HG03066 (cell line): Measurements from ENCODE around the gene GART.

Source experiments
- ATAC-seq: cut with Tn5 transposase; IDR thresholded peaks from one replicate; pipeline ENCODE4 v1.9.1; 2021; ENCODE audit warnings: low read depth; ENCODE audit not compliant: unreplicated experiment

GART gene

DNA sequence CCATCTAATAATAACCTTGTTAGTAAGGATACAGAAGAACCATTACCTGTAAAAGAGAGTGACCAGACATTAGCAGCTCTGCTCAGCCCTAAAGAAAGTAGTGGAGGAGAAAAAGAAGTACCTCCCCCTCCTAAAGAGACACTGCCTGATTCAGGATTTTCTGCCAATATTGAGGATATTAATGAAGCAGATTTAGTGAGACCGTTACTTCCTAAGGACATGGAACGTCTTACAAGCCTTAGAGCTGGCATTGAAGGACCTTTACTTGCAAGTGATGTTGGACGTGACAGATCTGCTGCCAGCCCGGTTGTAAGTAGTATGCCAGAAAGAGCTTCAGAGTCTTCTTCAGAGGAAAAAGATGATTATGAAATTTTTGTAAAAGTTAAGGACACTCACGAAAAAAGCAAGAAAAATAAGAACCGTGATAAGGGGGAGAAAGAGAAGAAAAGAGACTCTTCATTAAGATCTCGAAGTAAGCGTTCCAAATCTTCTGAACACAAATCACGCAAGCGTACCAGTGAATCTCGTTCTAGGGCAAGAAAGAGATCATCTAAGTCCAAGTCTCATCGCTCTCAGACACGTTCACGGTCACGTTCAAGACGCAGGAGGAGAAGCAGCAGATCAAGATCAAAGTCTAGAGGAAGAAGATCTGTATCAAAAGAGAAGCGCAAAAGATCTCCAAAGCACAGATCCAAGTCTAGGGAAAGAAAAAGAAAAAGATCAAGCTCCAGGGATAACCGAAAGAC lies 12.5 kb upstream of the GART start:
- no peak for ATAC-seq

DNA sequence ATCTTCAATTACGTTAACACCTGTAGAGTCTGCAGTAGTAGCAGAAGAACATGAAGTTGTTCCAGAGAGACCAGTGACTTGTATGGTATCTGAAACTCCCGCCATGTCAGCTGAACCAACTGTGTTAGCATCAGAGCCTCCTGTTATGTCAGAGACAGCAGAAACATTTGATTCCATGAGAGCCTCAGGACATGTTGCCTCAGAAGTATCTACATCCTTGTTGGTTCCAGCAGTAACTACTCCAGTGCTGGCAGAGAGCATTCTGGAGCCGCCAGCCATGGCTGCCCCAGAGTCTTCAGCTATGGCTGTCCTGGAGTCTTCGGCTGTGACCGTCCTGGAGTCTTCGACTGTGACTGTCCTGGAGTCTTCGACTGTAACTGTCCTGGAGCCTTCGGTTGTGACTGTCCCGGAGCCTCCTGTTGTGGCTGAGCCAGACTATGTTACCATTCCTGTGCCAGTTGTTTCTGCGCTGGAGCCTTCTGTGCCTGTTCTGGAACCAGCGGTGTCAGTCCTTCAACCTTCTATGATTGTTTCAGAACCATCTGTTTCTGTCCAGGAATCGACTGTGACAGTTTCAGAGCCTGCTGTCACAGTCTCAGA lies 11.2 kb upstream of the GART start:
- no peak for ATAC-seq

DNA sequence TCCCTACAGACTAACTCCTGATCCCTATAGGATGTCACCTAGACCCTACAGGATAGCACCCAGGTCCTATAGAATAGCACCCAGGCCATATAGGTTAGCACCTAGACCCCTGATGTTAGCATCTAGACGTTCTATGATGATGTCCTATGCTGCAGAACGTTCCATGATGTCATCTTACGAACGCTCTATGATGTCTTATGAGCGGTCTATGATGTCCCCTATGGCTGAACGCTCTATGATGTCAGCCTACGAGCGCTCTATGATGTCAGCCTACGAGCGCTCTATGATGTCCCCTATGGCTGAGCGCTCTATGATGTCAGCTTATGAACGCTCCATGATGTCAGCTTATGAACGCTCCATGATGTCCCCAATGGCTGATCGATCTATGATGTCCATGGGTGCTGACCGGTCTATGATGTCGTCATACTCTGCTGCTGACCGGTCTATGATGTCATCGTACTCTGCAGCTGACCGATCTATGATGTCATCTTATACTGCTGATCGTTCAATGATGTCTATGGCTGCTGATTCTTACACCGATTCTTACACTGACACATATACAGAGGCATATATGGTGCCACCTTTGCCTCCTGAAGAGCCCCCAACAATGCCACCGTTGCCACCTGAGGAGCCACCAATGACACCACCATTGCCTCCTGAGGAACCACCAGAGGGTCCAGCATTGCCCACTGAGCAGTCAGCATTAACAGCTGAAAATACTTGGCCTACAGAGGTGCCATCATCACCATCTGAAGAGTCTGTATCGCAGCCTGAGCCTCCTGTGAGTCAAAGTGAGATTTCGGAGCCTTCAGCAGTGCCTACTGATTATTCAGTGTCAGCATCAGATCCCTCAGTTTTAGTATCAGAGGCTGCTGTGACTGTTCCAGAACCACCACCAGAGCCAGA lies 10.4 kb upstream of the GART start:
- no peak for ATAC-seq

DNA sequence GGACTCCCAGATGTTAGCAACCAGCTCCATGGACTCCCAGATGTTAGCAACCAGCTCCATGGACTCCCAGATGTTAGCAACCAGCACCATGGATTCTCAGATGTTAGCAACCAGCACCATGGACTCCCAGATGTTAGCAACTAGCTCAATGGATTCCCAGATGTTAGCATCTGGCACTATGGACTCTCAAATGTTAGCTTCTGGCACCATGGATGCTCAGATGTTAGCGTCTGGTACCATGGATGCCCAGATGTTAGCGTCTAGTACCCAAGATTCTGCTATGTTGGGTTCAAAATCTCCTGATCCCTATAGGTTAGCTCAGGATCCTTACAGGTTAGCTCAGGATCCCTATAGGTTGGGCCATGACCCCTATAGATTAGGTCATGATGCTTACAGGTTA lies 9.7 kb upstream of the GART start:
- ATAC-seq: no peak

DNA sequence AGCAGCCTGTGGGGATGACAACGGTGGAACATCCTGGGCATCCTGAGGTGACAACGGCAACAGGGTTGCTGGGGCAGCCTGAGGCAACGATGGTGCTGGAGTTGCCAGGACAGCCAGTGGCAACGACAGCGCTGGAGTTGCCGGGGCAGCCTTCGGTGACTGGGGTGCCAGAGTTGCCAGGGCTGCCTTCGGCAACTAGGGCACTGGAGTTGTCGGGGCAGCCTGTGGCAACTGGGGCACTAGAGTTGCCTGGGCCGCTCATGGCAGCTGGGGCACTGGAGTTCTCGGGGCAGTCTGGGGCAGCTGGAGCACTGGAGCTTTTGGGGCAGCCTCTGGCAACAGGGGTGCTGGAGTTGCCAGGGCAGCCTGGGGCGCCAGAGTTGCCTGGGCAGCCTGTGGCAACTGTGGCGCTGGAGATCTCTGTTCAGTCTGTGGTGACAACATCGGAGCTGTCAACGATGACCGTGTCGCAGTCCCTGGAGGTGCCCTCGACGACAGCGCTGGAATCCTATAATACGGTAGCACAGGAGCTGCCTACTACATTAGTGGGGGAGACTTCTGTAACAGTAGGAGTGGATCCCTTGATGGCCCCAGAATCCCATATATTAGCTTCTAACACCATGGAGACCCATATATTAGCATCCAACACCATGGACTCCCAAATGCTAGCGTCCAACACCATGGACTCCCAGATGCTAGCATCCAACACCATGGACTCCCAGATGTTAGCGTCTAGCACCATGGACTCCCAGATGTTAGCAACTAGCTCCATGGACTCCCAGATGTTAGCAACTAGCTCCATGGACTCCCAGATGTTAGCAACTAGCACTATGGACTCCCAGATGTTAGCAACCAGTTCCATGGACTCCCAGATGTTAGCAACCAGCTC lies 9.1 kb upstream of the GART start:
- no peak for ATAC-seq

DNA sequence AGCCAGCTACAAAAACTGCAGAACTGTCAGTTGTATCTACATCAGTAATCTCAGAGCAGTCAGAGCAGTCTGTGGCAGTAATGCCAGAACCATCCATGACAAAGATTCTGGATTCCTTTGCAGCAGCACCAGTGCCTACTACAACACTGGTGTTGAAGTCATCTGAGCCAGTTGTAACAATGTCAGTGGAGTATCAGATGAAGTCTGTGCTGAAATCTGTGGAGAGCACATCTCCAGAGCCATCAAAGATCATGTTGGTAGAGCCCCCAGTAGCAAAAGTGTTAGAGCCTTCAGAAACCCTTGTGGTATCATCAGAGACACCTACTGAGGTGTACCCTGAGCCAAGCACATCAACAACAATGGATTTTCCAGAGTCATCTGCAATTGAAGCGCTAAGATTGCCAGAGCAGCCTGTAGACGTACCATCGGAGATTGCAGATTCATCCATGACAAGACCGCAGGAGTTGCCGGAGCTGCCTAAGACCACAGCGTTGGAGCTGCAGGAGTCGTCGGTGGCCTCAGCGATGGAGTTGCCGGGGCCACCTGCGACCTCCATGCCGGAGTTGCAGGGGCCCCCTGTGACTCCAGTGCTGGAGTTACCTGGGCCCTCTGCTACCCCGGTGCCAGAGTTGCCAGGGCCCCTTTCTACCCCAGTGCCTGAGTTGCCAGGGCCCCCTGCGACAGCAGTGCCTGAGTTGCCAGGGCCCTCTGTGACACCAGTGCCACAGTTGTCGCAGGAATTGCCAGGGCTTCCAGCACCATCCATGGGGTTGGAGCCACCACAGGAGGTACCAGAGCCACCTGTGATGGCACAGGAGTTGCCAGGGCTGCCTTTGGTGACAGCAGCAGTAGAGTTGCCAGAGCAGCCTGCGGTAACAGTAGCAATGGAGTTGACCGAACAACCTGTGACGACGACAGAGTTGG lies 8.2 kb upstream of the GART start:
- no peak for ATAC-seq

DNA sequence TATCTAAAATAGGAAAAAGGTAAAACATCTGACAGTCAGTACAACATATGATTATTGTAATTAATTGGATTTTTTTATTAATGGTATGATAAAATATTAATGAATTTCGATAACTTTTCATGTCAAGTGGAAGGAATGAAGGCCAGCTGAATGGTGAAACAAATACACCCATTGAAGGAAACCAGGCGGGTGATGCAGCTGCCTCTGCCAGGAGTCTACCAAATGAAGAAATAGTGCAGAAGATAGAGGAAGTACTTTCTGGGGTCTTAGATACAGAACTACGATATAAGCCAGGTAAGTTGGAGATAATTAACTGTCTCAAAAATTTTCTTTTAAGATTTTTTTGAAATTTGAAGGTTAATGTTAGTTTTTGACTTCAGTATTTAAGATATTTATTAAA lies 4.2 kb upstream of the GART start:
- ATAC-seq: no peak

DNA sequence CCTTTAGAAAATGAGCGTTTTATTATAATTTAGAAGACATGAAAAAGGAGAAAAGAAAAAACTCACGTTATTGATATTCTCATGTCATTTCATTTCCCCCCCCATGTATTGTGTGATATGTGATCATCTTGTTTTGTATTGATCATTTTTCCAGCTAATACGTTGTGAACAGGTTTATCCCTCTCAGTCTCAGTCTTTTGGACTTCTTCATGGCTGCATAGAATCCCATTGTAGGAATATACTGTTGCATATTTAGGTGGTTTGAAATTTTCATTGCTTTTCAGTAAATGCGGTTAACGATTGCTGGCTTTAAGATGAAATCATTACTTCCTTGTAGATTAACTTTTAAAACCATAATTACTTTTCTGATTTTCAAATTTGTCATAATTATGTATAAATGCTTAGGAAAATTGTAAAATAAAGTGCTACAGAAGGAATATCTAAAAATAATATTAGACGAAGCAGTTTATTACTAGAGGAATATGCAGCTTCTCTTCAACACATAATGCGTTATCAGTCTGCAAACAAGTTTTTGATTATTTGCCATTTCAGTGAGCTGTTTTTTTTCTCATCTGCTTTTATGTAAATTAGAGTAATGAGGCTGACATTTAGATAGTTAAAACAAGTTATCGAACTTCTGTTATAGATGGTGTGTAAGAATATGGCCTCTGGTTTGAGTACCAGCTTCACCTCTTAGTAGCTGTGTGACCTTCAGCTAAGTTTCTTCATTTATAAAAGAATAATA lies 2.7 kb upstream of the GART start:
- no peak for ATAC-seq

DNA sequence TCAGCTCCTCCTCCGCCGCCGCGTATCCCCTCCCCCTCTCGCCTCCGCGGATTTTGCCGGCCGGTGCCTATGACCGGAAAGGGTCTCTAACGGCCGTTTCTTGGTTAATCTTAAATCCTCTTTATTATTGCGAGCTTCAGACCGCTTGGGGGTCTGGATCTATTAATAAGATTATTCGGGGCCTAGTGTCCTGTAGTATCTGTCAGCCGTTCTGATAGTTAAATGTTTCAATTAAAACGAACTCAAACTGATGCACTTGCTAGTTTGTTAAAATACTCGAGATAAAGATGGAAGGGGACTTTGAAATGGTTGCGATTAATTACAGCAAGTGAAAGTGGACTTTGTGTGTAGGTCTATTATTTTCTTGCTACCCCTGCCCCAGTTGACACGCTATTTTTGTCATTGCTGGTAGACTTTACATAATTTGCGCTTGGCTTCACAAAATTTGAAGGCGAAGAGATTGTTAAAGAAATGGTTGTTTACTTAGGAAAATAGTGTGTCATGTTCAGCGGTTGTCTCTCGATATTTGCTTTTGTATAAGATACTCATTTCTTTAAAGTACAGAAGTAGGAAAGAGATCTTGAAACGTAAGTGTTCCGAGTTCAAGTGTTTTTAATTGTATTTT lies 1.7 kb upstream of the GART start:
- ATAC-seq: peak; percentile 20

DNA sequence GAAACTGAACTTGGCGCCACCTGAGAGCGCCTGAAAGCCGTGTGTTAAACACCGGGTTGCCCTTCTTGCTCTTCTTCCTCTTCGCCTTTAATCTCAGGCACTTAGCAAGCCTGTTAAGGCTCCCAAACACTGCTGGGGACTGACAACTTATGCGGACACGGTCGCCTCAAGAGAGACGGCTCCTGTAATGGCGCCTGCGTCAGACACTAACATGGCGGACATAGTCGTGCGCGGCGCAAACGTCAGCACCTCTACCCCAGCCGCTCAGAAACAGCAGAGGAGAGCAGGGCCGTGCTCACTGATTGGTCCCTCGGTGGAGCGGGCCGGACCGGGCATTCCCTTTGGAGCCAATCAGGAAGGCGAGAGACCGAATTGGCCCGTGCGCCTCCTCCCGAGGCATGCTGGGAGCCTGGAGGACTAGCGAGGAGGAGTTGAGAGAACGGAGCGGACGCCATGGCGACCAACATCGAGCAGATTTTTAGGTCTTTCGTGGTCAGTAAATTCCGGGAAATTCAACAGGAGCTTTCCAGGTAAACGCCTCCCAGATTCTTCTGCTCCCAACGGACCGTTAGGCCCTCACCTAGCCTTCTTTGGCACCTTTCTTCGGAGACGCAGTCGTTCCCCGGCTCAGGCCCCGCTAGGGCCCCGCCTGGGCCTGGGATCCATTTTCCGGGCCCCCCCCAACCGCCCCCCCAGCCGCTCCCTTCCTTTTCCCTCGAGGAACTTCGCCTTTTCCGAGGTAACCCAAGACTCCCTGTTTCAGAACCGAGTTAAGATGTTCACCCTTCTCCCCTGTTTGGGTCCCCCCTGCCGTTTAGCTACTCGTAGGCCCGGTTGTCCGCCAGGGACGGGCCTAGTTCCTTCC lies 955 bp upstream of the GART start, which contains the start of gene SON:
Gene SON, plus strand, starts transcription at position 399 of the 865 bp plus-strand sequence. Its CDS starts 55 bp downstream, at position 454.
- ATAC-seq: peak; percentile 92

DNA sequence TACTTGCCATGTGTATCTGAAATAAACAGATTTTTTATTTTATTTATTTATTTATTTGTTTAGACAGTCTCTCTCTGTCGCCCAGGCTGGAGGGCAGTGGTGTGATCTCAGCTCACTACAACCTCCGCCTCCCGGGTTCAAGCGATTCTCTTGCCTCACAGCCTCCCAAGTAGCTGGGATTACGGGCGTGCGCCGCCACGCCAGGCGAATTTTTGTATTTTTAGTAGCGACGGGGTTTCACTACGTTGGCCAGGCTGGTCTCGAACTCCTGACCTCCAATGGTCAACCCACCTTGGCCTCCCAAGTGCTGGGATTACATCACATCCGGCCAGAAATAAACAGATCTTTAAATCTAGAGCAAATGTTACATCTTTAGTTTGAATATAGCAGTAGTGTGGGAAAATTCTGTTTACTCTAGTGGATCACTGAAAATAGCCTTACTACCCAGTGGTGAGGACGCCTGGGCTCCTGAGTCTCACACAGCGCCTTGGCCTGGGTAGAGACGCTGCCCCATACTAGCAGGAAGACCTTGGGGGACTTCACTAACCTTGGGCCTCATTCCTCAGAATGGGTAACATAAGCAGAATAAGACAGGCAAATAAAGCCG lies 709 bp downstream of the GART start:
- no peak for ATAC-seq

DNA sequence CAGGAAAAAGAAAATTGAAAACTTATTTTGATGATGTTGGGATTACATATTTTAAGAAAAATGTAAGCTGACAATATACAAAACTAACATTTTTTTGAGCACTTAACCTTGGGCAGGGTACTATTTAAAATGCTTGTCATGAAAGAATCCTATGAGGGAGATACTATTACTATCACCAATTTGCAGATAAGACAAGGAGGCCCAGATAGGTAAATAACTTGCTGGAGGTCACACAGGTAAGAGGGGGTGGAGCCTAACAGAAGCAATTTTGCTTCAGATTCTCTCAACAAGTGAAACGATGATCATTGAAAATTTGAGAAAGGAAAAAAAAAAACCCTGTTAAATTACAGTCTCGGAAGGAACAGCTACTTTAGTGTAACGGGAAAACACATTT lies 1.2 kb downstream of the GART start:
- ATAC-seq: no peak

DNA sequence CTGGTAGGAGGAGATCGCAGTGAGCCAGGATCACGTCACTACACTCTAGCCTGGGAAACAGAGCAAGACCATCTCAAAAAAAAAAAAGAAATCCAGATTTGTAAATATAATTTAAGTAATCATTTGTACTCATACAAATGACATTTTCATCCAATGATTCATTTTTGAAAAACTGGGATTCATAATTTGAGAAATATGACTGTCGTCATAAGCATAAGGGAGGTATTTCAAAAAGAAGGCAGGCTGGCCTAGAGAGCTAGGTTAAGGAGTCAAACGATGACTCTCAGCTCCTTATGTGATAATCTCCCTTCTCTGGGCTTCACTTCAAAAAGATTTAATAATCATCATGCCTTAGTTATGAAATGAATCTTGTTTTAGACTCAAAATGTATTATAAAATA lies 2.3 kb downstream of the GART start:
- no peak for ATAC-seq

DNA sequence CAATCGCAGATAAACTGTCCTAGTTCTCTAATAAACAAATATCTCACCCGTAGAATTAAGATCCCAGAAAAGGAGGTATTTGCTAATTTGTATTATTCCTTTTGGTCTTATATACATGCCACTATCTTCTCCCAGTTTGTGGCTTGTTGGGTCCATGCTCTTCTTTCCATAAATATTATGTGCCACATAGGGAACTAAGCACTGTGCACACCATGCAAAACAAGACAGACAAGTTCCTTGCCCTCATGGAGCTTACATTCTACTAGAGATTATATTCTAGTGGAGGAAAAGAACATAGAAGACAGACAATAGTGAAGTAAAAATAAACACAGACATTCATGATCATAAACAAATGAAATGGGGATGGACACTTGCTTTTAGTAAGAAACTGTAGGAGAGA lies 4.7 kb downstream of the GART start:
- ATAC-seq: no peak

DNA sequence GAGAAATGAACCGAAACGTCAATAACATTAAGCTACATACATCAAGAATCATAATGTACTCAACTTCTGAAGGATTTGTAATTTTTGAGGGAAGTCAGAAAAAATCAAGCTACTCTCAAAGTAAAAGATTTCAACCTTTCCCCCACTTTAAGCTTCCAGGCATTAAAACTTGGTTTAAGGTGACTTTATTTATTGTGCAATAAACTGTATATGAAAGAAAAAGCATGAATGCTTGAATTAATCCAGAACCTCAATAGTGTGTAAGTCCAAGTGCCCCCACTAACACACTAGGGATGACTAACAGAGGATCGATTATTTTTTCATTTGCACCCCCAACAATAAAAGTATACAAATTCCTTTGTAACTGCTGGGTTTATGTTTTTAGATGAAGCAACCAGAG lies 10.9 kb downstream of the GART start:
- no peak for ATAC-seq

DNA sequence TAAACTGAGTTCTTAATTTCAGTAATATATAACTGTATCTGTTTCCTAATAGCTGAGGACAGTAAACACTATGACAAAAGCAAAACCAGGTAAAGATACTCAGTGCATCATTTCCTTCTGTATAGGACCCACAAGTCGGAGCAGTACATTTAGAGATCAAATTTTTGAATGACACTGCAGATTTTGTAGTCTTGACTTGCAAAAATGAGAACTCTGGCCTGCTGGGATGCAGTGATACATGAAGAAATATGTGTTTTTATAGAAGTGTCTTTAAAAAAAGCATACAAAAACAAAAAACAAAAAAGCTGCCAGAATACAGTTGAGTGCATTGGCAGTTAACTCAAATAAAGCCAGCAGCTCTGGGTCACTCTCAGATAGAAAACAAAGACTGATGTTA lies 19.0 kb downstream of the GART start:
- no peak for ATAC-seq
